Right atrium auricular region (tissue), 2 donors: ENCODE data around the gene LSM11. TPM values are rescaled to one million over a fixed set of nuclear protein-coding genes. Genes with fewer than 3 reads are reported as not detected.
A peak's percentile ranks its signal among the peaks of the same experiment; 100 is the strongest.
"Not testable (repeated sequence)": the region's sequence is repeated elsewhere in the genome, so short reads cannot be mapped to it uniquely, and the experiment has no call there.

Experiments
- DNase-seq: peaks from one replicate; pipeline ENCODE4 v3.0.0-alpha.2; 2019; ENCODE audit warnings: low spot score
- H3K27ac ChIP-seq, 2 donors: fragments of 200-600 bp; sonication (generic); 1 replicate in 1 of 2; 2 replicates in 1 of 2; pipeline ENCODE4 v1.5.1; 2016 to 2019
- H3K27me3 ChIP-seq, 2 donors: fragments of 200-600 bp; sonication (generic); one replicate each; pipeline versions ENCODE4 v1.5.1 to v1.6.0; 2017 to 2019
- H3K36me3 ChIP-seq: fragments of 200-600 bp; sonication (generic); one replicate; pipeline ENCODE4 v1.5.1; 2016
- H3K4me1 ChIP-seq, 2 donors: fragments of 200-600 bp; sonication (generic); one replicate each; pipeline versions ENCODE4 v1.5.1 to v1.6.0; 2017 to 2019
- H3K4me3 ChIP-seq, 2 donors: fragments of 200-600 bp; sonication (generic); 1 replicate in 1 of 2; 2 replicates in 1 of 2; pipeline ENCODE4 v1.5.1; 2017 to 2019; ENCODE audit warnings: mild to moderate bottlenecking in 1 of 2, moderate library complexity in 1 of 2
- H3K9me3 ChIP-seq, 2 donors: fragments of 200-600 bp; sonication (generic); one replicate each; pipeline ENCODE4 v1.5.1; 2019
- total RNA-seq, 2 donors: library from RNA; depleted of rRNA; stranded (reverse); fragments of >200 nt; gene quantifications; one replicate each; pipeline ENCODE4 v1.1.0, GENCODE V29; 2016
- TF ChIP-seq, protein P1 (sequence below), 2 donors: fragments of 200-600 bp; sonication (generic); IDR thresholded peaks; one replicate each; pipeline ENCODE4 v1.5.1; 2019; ENCODE audit warnings: antibody characterized with exemption in 2 of 2

LSM11 gene
- total RNA-seq, 2 donors from 2014 or later: 1.6 to 2.4 TPM

DNA sequence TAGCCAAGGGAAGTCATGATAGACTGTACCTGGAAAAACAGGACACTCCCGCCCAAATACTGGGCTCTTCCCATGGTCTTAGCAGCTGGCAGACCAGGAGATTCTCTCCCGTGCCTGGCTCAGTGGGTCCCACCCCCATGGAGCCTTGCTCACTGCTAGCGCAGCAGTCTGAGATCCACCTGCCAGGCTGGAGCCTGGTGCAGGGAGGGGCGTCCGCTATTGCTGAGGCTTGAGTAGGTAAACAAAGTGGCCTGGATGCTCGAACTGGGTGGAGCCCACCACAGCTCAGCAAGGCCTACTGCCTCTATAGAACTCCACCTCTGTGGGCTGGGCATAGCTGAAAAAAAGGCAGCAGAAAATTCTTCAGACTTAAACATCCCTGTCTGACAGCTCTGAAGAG, 22.4 kb upstream of the LSM11 start:
- no peaks in the 10 kb centered on the region for H3K36me3 ChIP-seq
- no peak overlapping the region for H3K4me3 ChIP-seq
- no peak overlapping the region for H3K27ac ChIP-seq
- no peak for DNase-seq
- TF ChIP-seq, protein P1, sequence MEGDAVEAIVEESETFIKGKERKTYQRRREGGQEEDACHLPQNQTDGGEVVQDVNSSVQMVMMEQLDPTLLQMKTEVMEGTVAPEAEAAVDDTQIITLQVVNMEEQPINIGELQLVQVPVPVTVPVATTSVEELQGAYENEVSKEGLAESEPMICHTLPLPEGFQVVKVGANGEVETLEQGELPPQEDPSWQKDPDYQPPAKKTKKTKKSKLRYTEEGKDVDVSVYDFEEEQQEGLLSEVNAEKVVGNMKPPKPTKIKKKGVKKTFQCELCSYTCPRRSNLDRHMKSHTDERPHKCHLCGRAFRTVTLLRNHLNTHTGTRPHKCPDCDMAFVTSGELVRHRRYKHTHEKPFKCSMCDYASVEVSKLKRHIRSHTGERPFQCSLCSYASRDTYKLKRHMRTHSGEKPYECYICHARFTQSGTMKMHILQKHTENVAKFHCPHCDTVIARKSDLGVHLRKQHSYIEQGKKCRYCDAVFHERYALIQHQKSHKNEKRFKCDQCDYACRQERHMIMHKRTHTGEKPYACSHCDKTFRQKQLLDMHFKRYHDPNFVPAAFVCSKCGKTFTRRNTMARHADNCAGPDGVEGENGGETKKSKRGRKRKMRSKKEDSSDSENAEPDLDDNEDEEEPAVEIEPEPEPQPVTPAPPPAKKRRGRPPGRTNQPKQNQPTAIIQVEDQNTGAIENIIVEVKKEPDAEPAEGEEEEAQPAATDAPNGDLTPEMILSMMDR (IDR thresholded peaks at IDR 0.05): no peak
- no peaks in the 10 kb centered on the region for H3K27me3 ChIP-seq
- no peaks in the 10 kb centered on the region for H3K9me3 ChIP-seq
- peaks cover 0 to 8% of the 10 kb centered on the region in 2 donors for H3K4me1 ChIP-seq

GRCh38 chr5:157722895-157723294, 20.6 kb upstream of the LSM11 start:
- not testable (repeated sequence) for H3K9me3 ChIP-seq, DNase-seq, H3K4me1 ChIP-seq, H3K36me3 ChIP-seq, H3K4me3 ChIP-seq, H3K27me3 ChIP-seq, H3K27ac ChIP-seq

GRCh38 chr5:157726607-157727006, 16.9 kb upstream of the LSM11 start:
- not testable (repeated sequence) for DNase-seq, H3K4me3 ChIP-seq, H3K27me3 ChIP-seq, H3K9me3 ChIP-seq, H3K36me3 ChIP-seq, H3K4me1 ChIP-seq, H3K27ac ChIP-seq

DNA sequence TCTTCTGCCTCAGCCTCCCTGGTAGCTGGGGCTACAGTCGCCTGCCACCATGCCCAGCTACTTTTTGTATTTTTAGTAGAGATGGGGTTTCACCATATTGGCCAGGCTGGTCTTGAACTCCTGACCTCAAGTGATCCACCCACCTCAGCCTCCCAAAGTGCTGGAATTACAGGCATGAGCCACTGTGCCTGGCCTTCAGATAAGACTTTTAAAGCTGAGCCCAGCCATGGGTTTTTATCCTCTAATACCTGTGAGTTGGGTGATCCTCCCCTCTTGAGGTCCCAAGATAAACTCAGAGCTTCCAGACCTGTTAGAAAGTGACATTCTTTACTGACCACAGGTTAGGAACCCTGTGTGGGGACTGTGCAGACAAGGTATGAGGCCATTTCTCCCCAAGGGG, 15.7 kb upstream of the LSM11 start:
- not testable (repeated sequence) for H3K9me3 ChIP-seq, H3K4me3 ChIP-seq, H3K4me1 ChIP-seq, H3K36me3 ChIP-seq, H3K27me3 ChIP-seq, H3K27ac ChIP-seq, DNase-seq

GRCh38 chr5:157729858-157730257, 13.7 kb upstream of the LSM11 start:
- Histone ChIP-seq H3K36me3 (peaks cover 11% of the 10 kb centered on the region), H3K4me1 (peaks cover 0 to 7% of the 10 kb centered on the region in 2 donors), H3K4me3 (no peak overlapping the region), H3K27ac (no peak overlapping the region), H3K9me3 (no peaks in the 10 kb centered on the region), H3K27me3 (no peaks in the 10 kb centered on the region)
- no peak for DNase-seq
- TF ChIP-seq, protein P1 (IDR thresholded peaks at IDR 0.05): no peak

- H3K27me3 ChIP-seq: no peaks in the 10 kb centered on the region
- DNase-seq: no peak
- H3K9me3 ChIP-seq: no peaks in the 10 kb centered on the region
- H3K4me1 ChIP-seq: peaks cover 0 to 7% of the 10 kb centered on the region in 2 donors
- peaks cover 18% of the 10 kb centered on the region for H3K36me3 ChIP-seq
- TF ChIP-seq, protein P1 (IDR thresholded peaks at IDR 0.05): no peak
- peak overlapping the region; percentile 93 to 94 for H3K27ac ChIP-seq
- peak overlapping the region; percentile 60 to 79 for H3K4me3 ChIP-seq
Observed at GRCh38 chr5:157730900-157731271, 12.6 kb upstream of the LSM11 start.

GRCh38 chr5:157731272-157732129, 12.0 kb upstream of the LSM11 start, which contains the start of gene THG1L:
Gene THG1L (plus strand): TSS chr5:157731420. CDS start chr5:157731441, 21 bp downstream.
- peaks cover 0 to 7% of the 10 kb centered on the region in 2 donors for H3K4me1 ChIP-seq
- H3K36me3 ChIP-seq: peaks cover 24% of the 10 kb centered on the region
- DNase-seq: peak; percentile 99
- H3K27ac ChIP-seq: peak within 1 kb of the TSS; percentile 93 to 94
- TF ChIP-seq, protein P1 (IDR thresholded peaks at IDR 0.05): peak in 1 of 2 donors; percentile 16
- H3K27me3 ChIP-seq: no peaks in the 10 kb centered on the region
- peak within 1 kb of the TSS; percentile 60 to 79 for H3K4me3 ChIP-seq
- no peaks in the 10 kb centered on the region for H3K9me3 ChIP-seq
